Natural killer cell (primary cell): ENCODE measurements around the gene KAZN. TPM values are rescaled to one million over a fixed set of nuclear protein-coding genes. Genes with fewer than 3 reads are reported as not detected.

ENCODE experiments used
- ATAC-seq, 3 donors: fragments of 150-1000 bp in 2 of 3; fragments of 200-7000 bp in 1 of 3; cut with Tn5 transposase; 1 replicate in 1 of 3; 2 replicates in 2 of 3; pipeline ENCODE4 v1.10.0; 2021; ENCODE audit warnings: mild to moderate bottlenecking in 2 of 3, moderate library complexity in 2 of 3
- DNase-seq, 2 donors: peaks; one replicate each; pipeline versions ENCODE4 v3.0.0 to v3.0.0-alpha.2; 2013 to 2021; ENCODE audit warnings: mixed read lengths in 1 of 2
- H3K27ac ChIP-seq: one replicate; pipeline ENCODE4 v1.5.1; 2013; ENCODE audit warnings: mild to moderate bottlenecking, low read length
- H3K27me3 ChIP-seq: one replicate; pipeline ENCODE4 v1.6.1; 2013; ENCODE audit warnings: low read length; ENCODE audit not compliant: control insufficient read depth, insufficient read depth
- H3K36me3 ChIP-seq: one replicate; pipeline ENCODE4 v1.6.1; 2013; ENCODE audit warnings: low read length; ENCODE audit not compliant: control insufficient read depth, insufficient read depth
- H3K4me1 ChIP-seq: one replicate; pipeline ENCODE4 v1.6.1; 2013; ENCODE audit warnings: low read length; ENCODE audit not compliant: control insufficient read depth, insufficient read depth
- H3K4me3 ChIP-seq: one replicate; pipeline ENCODE4 v1.5.1; 2013; ENCODE audit warnings: low read length
- H3K9me3 ChIP-seq: one replicate; pipeline ENCODE4 v1.6.1; 2013; ENCODE audit warnings: low read length; ENCODE audit not compliant: control insufficient read depth, insufficient read depth
- H3K27ac Mint-ChIP-seq, 2 donors: one replicate each; pipeline ENCODE4 v1.8.0; 2022; ENCODE audit warnings: mild to moderate bottlenecking in 2 of 2, mixed read lengths in 2 of 2, moderate library complexity in 1 of 2
- H3K27me3 Mint-ChIP-seq, 2 donors: one replicate each; pipeline ENCODE4 v1.8.0; 2022; ENCODE audit warnings: low read depth in 2 of 2, mixed read lengths in 2 of 2
- H3K36me3 Mint-ChIP-seq: one replicate; pipeline ENCODE4 v1.8.0; 2022; ENCODE audit warnings: mixed read lengths
- H3K4me1 Mint-ChIP-seq, 2 donors: one replicate each; pipeline ENCODE4 v1.8.0; 2022; ENCODE audit warnings: mixed read lengths in 2 of 2
- H3K4me3 Mint-ChIP-seq: one replicate; pipeline ENCODE4 v1.8.0; 2022; ENCODE audit warnings: mild to moderate bottlenecking, moderate library complexity, mixed read lengths
- H3K9me3 Mint-ChIP-seq, 2 donors: one replicate each; pipeline ENCODE4 v1.8.0; 2022; ENCODE audit warnings: mixed read lengths in 2 of 2
- CTCF ChIP-seq: fragments of 200-600 bp; IDR thresholded peaks from one replicate; pipeline ENCODE4 v1.8.0; 2022; ENCODE audit warnings: antibody characterized with exemption
- WGBS: methylation state at CpG from one replicate; pipeline ENCODE4 v1.1.7; 2013; ENCODE audit warnings: missing lambda C conversion rate; ENCODE audit not compliant: insufficient coverage; 5-methylcytosine and 5-hydroxymethylcytosine counted together
- intact Hi-C: fragments of 100-400 bp; cut with micrococcal nuclease; formaldehyde crosslinking; loops from one replicate; pipeline ENCODE4 v1.14.2; 2022
- total RNA-seq, 4 donors: library from RNA; stranded (reverse); fragments of 120-200 nt in 1 of 4; gene quantifications; one replicate each; pipeline versions ENCODE4 v1.2.3 to v1.2.4, GENCODE V29; 2013 to 2022

The KAZN gene
- total RNA-seq, 3 donors from 2014 or later (not counting 1 experiment from before 2014, with no cell fraction given) = 1.2 to 2.0 (median 1.7) TPM

- no peak for TF ChIP-seq CTCF
- no peaks in the 10 kb centered on the region for H3K9me3 ChIP-seq
- no peaks in the 10 kb centered on the region for H3K27me3 ChIP-seq
- DNase-seq (no peak), ATAC-seq (no peak)
- H3K4me1 ChIP-seq = no peaks in the 10 kb centered on the region
- Mint-ChIP-seq H3K36me3 (no peaks in the 10 kb centered on the region), H3K4me1 (no peaks in the 10 kb centered on the region), H3K9me3 (no peaks in the 10 kb centered on the region), H3K27ac (no peak overlapping the region), H3K4me3 (no peak overlapping the region), H3K27me3 (no peaks in the 10 kb centered on the region)
- H3K36me3 ChIP-seq = no peaks in the 10 kb centered on the region
- H3K4me3 ChIP-seq = no peak overlapping the region
- intact Hi-C loops = no loop called here
- no peak overlapping the region for H3K27ac ChIP-seq
- WGBS = 90% methylated on average over 3 of the region's 5 CpGs
Measured at GRCh38 chr1:15123270-15123669, 524.8 kb downstream of the KAZN start.

- intact Hi-C loops = no loop called here
- H3K9me3 Mint-ChIP-seq = no peaks in the 10 kb centered on the region
- no peak overlapping the region for H3K4me3 ChIP-seq
- H3K27ac Mint-ChIP-seq = no peak overlapping the region
- no peaks in the 10 kb centered on the region for H3K36me3 Mint-ChIP-seq
- 93% methylated on average over 8 of the region's 9 CpGs for WGBS
- H3K27me3 ChIP-seq = no peaks in the 10 kb centered on the region
- ATAC-seq = no peak
- no peaks in the 10 kb centered on the region for H3K27me3 Mint-ChIP-seq
- H3K36me3 ChIP-seq = no peaks in the 10 kb centered on the region
- no peak for DNase-seq
- no peak overlapping the region for H3K4me3 Mint-ChIP-seq
- no peaks in the 10 kb centered on the region for H3K9me3 ChIP-seq
- H3K4me1 Mint-ChIP-seq = no peaks in the 10 kb centered on the region
- H3K4me1 ChIP-seq = no peaks in the 10 kb centered on the region
- no peak for TF ChIP-seq CTCF
- no peak overlapping the region for H3K27ac ChIP-seq
Measured at GRCh38 chr1:15123925-15124324, 525.4 kb downstream of the KAZN start.

GRCh38 chr1:15124362-15125100 is 526.0 kb downstream of the KAZN start:
- ATAC-seq (no peak), DNase-seq (no peak)
- H3K27ac ChIP-seq = no peak overlapping the region
- H3K4me3 Mint-ChIP-seq = no peak overlapping the region
- no peaks in the 10 kb centered on the region for H3K36me3 ChIP-seq
- H3K36me3 Mint-ChIP-seq = no peaks in the 10 kb centered on the region
- H3K27me3 Mint-ChIP-seq = no peaks in the 10 kb centered on the region
- H3K9me3 ChIP-seq = no peaks in the 10 kb centered on the region
- H3K9me3 Mint-ChIP-seq = no peaks in the 10 kb centered on the region
- TF ChIP-seq CTCF = no peak
- intact Hi-C loops = no loop called here
- H3K27ac Mint-ChIP-seq = no peak overlapping the region
- no peaks in the 10 kb centered on the region for H3K4me1 ChIP-seq
- H3K27me3 ChIP-seq = no peaks in the 10 kb centered on the region
- no peak overlapping the region for H3K4me3 ChIP-seq
- no peaks in the 10 kb centered on the region for H3K4me1 Mint-ChIP-seq
- 88% methylated on average over 21 of the region's 25 CpGs for WGBS
